GM12878 (cell line): ENCODE measurements around the gene CENPQ. TPM values are rescaled to one million over a fixed set of nuclear protein-coding genes. Genes with fewer than 3 reads are reported as not detected.
"Not testable (repeated sequence)": the region's sequence is repeated elsewhere in the genome, so short reads cannot be mapped to it uniquely, and the experiment has no call there.

Experiments used
- ATAC-seq: fragments of 200-7000 bp; cut with Tn5 transposase; 3 replicates; pipeline ENCODE4 v1.9.1; 2020; ENCODE audit warnings: mild to moderate bottlenecking, moderate library complexity
- BruUV-seq: library from RNA; stranded (reverse); fragments of 400-500 nt; replicated peaks from 2 replicates; lab custom pipeline; 2021; lab: Mats Ljungman, UMichigan
- CTCF ChIA-PET: fragments of 300-600 bp; sonication (Branson Sonifier 250); formaldehyde crosslinking; extraction: SDS; loops from one replicate; lab custom pipeline; 2021; ENCODE audit warnings: inconsistent platforms; lab: Yijun Ruan, JAX
- POLR2A ChIA-PET: fragments of 350-600 bp; formaldehyde crosslinking; extraction: SDS; loops from one replicate; lab custom pipeline; 2021; ENCODE audit warnings: inconsistent platforms; lab: Charles Lee
- RAD21 ChIA-PET: fragments of 300-600 bp; sonication (Branson Sonifier 250); formaldehyde crosslinking; loops from one replicate; lab custom pipeline; 2023; ENCODE audit warnings: antibody characterized with exemption; ENCODE audit not compliant: unreplicated experiment; lab: Charles Lee
- SMC1A ChIA-PET: fragments of 300-600 bp; sonication (Branson Sonifier 250); formaldehyde crosslinking; loops from one replicate; lab custom pipeline; 2023; ENCODE audit not compliant: unreplicated experiment, uncharacterized antibody; lab: Charles Lee
- DNase-seq: peaks from one replicate; pipeline ENCODE4 v3.0.0-alpha.2; 2011; ENCODE audit warnings: low read depth, low spot score
- FAIRE-seq: peaks from 3 replicates; lab custom pipeline; 2011; peaks lifted over from hg19 to GRCh38; lab: Jason Lieb, UNC
- H2AFZ ChIP-seq: 2 replicates; pipeline ENCODE4 v1.6.0; 2011; ENCODE audit warnings: low read depth, low read length, control low read depth; ENCODE audit not compliant: control insufficient read depth
- H3K27ac ChIP-seq: 2 replicates; pipeline ENCODE4 v1.5.1; 2011; ENCODE audit warnings: control low read depth; ENCODE audit not compliant: control insufficient read depth, insufficient read depth
- H3K27me3 ChIP-seq, 2 experiments: replicated peaks in 1 of 2; 2 replicates each; pipeline versions ENCODE4 v1.6.0 to v1.6.1; 2011; ENCODE audit warnings: low read length in 1 of 2; ENCODE audit not compliant: control insufficient read depth in 2 of 2, insufficient read depth in 2 of 2
- H3K36me3 ChIP-seq, 2 experiments: 2 replicates each; pipeline ENCODE4 v1.5.1; 2011; ENCODE audit warnings: low read length in 1 of 2; ENCODE audit not compliant: control insufficient read depth in 2 of 2, insufficient read depth in 2 of 2
- H3K4me1 ChIP-seq: 2 replicates; pipeline ENCODE4 v1.6.1; 2011; ENCODE audit warnings: mild to moderate bottlenecking, low read length, moderate library complexity, mixed read lengths; ENCODE audit not compliant: control insufficient read depth, insufficient read depth
- H3K4me2 ChIP-seq: 2 replicates; pipeline ENCODE4 v1.6.0; 2011; ENCODE audit warnings: control low read depth; ENCODE audit not compliant: control insufficient read depth, insufficient read depth
- H3K4me3 ChIP-seq: fragments of 200-600 bp; sonication (generic); 2 replicates; pipeline ENCODE4 v1.5.1; 2016
- H3K79me2 ChIP-seq: 2 replicates; pipeline ENCODE4 v1.6.0; 2011; ENCODE audit warnings: low read length; ENCODE audit not compliant: control insufficient read depth, insufficient read depth
- H3K9ac ChIP-seq: 2 replicates; pipeline ENCODE4 v1.8.0; 2011; ENCODE audit warnings: low read length, control low read depth, mixed read lengths; ENCODE audit not compliant: control insufficient read depth, insufficient read depth
- H3K9me3 ChIP-seq: replicated peaks from 3 replicates; pipeline ENCODE4 v1.5.1; 2011; ENCODE audit warnings: mild to moderate bottlenecking, low read length; ENCODE audit not compliant: control insufficient read depth, insufficient read depth
- H4K20me1 ChIP-seq: 2 replicates; pipeline ENCODE4 v1.6.0; 2011; ENCODE audit not compliant: control insufficient read depth, insufficient read depth
- ATF7 ChIP-seq: fragments of 450-650 bp; IDR thresholded peaks from 2 replicates; pipeline ENCODE4 v1.6.1; 2016; ENCODE audit warnings: low read depth, mild to moderate bottlenecking
- BACH1 ChIP-seq: fragments of 450-650 bp; IDR thresholded peaks from 2 replicates; pipeline ENCODE4 v1.6.1; 2017; ENCODE audit warnings: mild to moderate bottlenecking, borderline replicate concordance
- CREM ChIP-seq: IDR thresholded peaks from 2 replicates; pipeline ENCODE4 v1.6.1; 2014; ENCODE audit warnings: antibody characterized with exemption, low read depth
- ETV6 ChIP-seq, 2 experiments: fragments of 450-650 bp in 1 of 2; IDR thresholded peaks in 1 of 2; conservative IDR thresholded peaks in 1 of 2; 2 replicates each; pipeline ENCODE4 v1.6.1; 2014; ENCODE audit warnings: antibody characterized with exemption in 1 of 2, borderline replicate concordance in 1 of 2, low read depth in 1 of 2, mild to moderate bottlenecking in 1 of 2, moderate library complexity in 1 of 2
- HDGF ChIP-seq: fragments of 450-650 bp; IDR thresholded peaks from 2 replicates; pipeline ENCODE4 v1.6.1; 2016; ENCODE audit warnings: antibody characterized with exemption
- IRF4 ChIP-seq: IDR thresholded peaks from 2 replicates; pipeline ENCODE4 v1.6.1; 2011; ENCODE audit warnings: low read depth, low read length
- KAT2A ChIP-seq: conservative IDR thresholded peaks from 2 replicates; pipeline ENCODE4 v1.6.1; 2011; ENCODE audit warnings: low read depth, low read length; ENCODE audit not compliant: control insufficient read depth
- MEF2A ChIP-seq: IDR thresholded peaks from 2 replicates; pipeline ENCODE4 v1.6.1; 2011; ENCODE audit warnings: low read depth, mild to moderate bottlenecking, low read length, moderate library complexity; ENCODE audit not compliant: insufficient read depth
- POLR2A ChIP-seq: IDR thresholded peaks from 2 replicates; pipeline ENCODE4 v1.6.1; 2011; ENCODE audit warnings: low read depth, mild to moderate bottlenecking, low read length
- SMAD5 ChIP-seq: IDR thresholded peaks from 2 replicates; pipeline ENCODE4 v1.6.1; 2016; ENCODE audit warnings: antibody characterized with exemption, low read depth
- SPI1 ChIP-seq: IDR thresholded peaks from 2 replicates; pipeline ENCODE4 v1.6.1; 2011; ENCODE audit warnings: low read depth, mild to moderate bottlenecking, low read length, moderate library complexity, borderline replicate concordance; ENCODE audit not compliant: insufficient read depth
- ZSCAN29 ChIP-seq: fragments of 450-650 bp; IDR thresholded peaks from 2 replicates; pipeline ENCODE4 v1.6.1; 2017; ENCODE audit warnings: mild to moderate bottlenecking, moderate library complexity
- WGBS: methylation state at CpG from one replicate; pipeline ENCODE4 v1.1.6; 2016; ENCODE audit warnings: low lambda C conversion rate; ENCODE audit not compliant: insufficient replicate concordance, insufficient coverage; ENCODE audit errors: missing lambda C conversion rate; 5-methylcytosine and 5-hydroxymethylcytosine counted together
- in situ Hi-C: fragments of 300-500 bp; cut with MboI; formaldehyde crosslinking; loops from 9 replicates; pipeline ENCODE4 v1.14.3; 2018; ENCODE audit warnings: mixed read lengths
- intact Hi-C: fragments of 100-400 bp; cut with micrococcal nuclease; formaldehyde crosslinking; loops from one replicate; pipeline ENCODE4 v1.14.2; 2022; ENCODE audit not compliant: unreplicated experiment
- polyA plus RNA-seq, 11 experiments: library from polyadenylated mRNA; depleted of rRNA in 4 of 11; unstranded in 6 of 11; stranded (reverse) in 5 of 11; fragments of >200 nt; fragmentation: Nextera tagmentation in 4 of 11; fragmentation: Illumina TruSeq in 1 of 11; extraction: Ambion mirVana in 4 of 11; extraction: Trizol in 1 of 11; gene quantifications; 1 replicate in 1 of 11; 2 replicates in 10 of 11; pipeline versions ENCODE4 v1.2.1 to v1.2.3, GENCODE V29; 2011 to 2016; ENCODE audit warnings: inconsistent platforms in 2 of 11, missing spikeins in 2 of 11, low read depth in 1 of 11
- total RNA-seq, 4 experiments: library from RNA; depleted of rRNA in 3 of 4; stranded (reverse); fragments of >200 nt in 3 of 4; fragmentation: Illumina TruSeq in 1 of 4; extraction: Trizol in 1 of 4; gene quantifications; 2 replicates each; pipeline versions ENCODE4 v1.2.1 to v1.2.3, GENCODE V29; 2013 to 2021
- TF ChIP-seq, protein P1 (sequence below): IDR thresholded peaks from 2 replicates; pipeline ENCODE4 v1.6.1; 2011; ENCODE audit warnings: borderline replicate concordance, low read depth, mild to moderate bottlenecking, moderate library complexity, low read length; ENCODE audit not compliant: insufficient read depth, poor library complexity, severe bottlenecking
- TF ChIP-seq, protein P2 (sequence below): fragments of 450-650 bp; IDR thresholded peaks from 2 replicates; pipeline ENCODE4 v1.6.1; 2014; ENCODE audit warnings: mild to moderate bottlenecking

Gene CENPQ
- total and polyA plus RNA-seq, 10 of the 15 experiments (the other 5 are each of a cell fraction or from before 2014, with no cell fraction given), result 7.4 to 34.2 (median 17.8) TPM

DNA sequence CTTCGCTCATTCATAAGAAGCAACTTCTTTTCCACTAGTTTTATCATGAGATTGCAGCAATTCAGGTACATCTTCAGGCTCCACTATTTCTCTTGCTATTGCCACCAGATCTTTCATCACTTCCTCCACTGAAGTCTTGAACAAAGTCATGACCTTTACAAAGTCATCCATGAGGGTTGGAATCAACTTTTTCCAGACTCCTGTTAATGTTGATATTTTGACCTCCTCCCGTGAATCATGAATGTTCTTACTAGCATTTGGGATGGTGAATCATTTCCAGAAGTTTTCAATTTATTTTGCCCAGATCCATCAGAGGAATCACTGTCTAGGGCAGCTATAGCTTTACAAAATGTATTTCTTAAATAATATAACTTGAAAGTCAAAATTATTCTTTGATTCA, 1.5 kb downstream of the CENPQ start (continued):
- TF ChIP-seq, protein P1, sequence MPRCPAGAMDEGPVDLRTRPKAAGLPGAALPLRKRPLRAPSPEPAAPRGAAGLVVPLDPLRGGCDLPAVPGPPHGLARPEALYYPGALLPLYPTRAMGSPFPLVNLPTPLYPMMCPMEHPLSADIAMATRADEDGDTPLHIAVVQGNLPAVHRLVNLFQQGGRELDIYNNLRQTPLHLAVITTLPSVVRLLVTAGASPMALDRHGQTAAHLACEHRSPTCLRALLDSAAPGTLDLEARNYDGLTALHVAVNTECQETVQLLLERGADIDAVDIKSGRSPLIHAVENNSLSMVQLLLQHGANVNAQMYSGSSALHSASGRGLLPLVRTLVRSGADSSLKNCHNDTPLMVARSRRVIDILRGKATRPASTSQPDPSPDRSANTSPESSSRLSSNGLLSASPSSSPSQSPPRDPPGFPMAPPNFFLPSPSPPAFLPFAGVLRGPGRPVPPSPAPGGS, result no peak
- no peak for TF ChIP-seq IRF4
- no peak for TF ChIP-seq ATF7
- no peak for TF ChIP-seq POLR2A
- TF ChIP-seq BACH1, result no peak
- TF ChIP-seq ETV6 (conservative IDR thresholded peaks at IDR 0.05 in 1 of 2, IDR thresholded peaks at IDR 0.05 in 1 of 2; ENCODE audit: borderline replicate concordance in 1 of 2, low read depth in 1 of 2), result no peak
- no peak for TF ChIP-seq ZSCAN29
- TF ChIP-seq KAT2A, result no peak
- TF ChIP-seq, protein P2, sequence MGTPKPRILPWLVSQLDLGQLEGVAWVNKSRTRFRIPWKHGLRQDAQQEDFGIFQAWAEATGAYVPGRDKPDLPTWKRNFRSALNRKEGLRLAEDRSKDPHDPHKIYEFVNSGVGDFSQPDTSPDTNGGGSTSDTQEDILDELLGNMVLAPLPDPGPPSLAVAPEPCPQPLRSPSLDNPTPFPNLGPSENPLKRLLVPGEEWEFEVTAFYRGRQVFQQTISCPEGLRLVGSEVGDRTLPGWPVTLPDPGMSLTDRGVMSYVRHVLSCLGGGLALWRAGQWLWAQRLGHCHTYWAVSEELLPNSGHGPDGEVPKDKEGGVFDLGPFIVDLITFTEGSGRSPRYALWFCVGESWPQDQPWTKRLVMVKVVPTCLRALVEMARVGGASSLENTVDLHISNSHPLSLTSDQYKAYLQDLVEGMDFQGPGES, result no peak
- TF ChIP-seq SMAD5, result no peak
- TF ChIP-seq CREM, result no peak

DNA sequence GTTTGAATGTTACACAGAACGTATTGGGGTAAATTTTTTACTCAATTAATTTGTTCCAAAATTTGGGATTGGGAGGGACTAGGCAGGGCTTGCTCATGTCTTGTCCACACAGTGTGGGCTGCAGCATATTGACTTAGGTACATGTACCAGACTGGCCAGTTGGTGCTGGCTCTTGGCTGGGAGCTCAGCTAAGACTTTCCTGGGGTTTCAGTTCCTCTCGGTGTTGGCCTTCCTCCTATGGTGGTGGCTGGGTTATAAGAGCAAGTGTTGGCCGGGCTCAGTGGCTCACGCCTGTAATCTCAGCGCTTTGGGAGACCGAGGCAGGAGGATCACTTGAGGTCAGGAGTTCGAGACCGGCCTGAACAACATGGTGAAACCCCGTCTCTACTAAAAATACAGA, 4.9 kb downstream of the CENPQ start:
- Histone ChIP-seq H3K4me2 (no peak overlapping the region), H3K36me3 (peaks cover 0 to 3% of the 10 kb centered on the region in 2 experiments; a peak in 1 of 4 replicates), H3K79me2 (peaks cover 29% of the 10 kb centered on the region), H3K27ac (no peak overlapping the region), H3K4me1 (peaks cover 4% of the 10 kb centered on the region; the same call in 1 of the 2 replicates), H3K9me3 (no peaks in the 10 kb centered on the region), H2AFZ (no peak overlapping the region)
- intact Hi-C loops, result no loop called here
- no TSS peak for BruUV-seq
- peak; percentile 64 for ATAC-seq
- TF ChIP-seq HDGF, result no peak
- no peak for TF ChIP-seq MEF2A
- peak; percentile 85 for TF ChIP-seq SPI1
- TF ChIP-seq, all 136 proteins: peak for 1
- ChIA-PET SMC1A (interaction anchor here (0.6 to 1.6 kb wide), 4 partner anchors 9 to 63 kb away, joined by 3 to 5 read pairs (median 4); no protein-coding TSS in a partner anchor), POLR2A (no interaction called here), RAD21 (no interaction called here), CTCF (interaction anchor here (1.3 to 2.2 kb wide), 3 partner anchors 10 to 15 kb away, joined by 3 to 6 read pairs (median 4); no protein-coding TSS in a partner anchor)
- no peak overlapping the region for H3K4me3 ChIP-seq
- 89% methylated on average over 9 of the region's 9 CpGs for WGBS
- DNase-seq (no peak), FAIRE-seq (no peak)
- no peak overlapping the region for H3K9ac ChIP-seq
- in situ Hi-C loops, result no loop called here
- no peaks in the 10 kb centered on the region for H3K27me3 ChIP-seq
- H4K20me1 ChIP-seq, result no peaks in the 10 kb centered on the region

DNA sequence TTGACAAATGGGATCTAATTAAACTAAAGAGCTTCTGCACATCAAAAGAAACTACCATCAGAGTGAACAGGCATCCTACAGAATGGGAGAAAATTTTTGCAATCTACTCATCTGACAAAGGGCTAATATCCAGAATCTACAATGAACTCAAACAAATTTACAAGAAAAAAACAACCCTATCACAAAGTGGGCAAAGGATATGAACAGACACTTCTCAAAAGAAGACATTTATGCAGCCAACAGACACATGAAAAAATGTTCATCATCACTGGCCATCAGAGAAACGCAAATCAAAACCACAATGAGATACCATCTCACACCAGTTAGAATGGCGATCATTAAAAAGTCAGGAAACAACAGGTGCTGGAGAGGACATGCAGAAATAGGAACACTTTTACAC, 13.4 kb downstream of the CENPQ start:
- SMC1A ChIA-PET, result not testable (repeated sequence)

More for the DNA sequence above, 13.4 kb downstream of the CENPQ start:
- H3K9ac ChIP-seq, H2AFZ ChIP-seq, H3K4me3 ChIP-seq, H3K27me3 ChIP-seq, in situ Hi-C loops, ATAC-seq, H4K20me1 ChIP-seq, BruUV-seq, POLR2A ChIA-PET, intact Hi-C loops, H3K79me2 ChIP-seq, DNase-seq, H3K27ac ChIP-seq, H3K9me3 ChIP-seq, FAIRE-seq, H3K36me3 ChIP-seq, CTCF ChIA-PET, RAD21 ChIA-PET, H3K4me1 ChIP-seq, H3K4me2 ChIP-seq: not testable (repeated sequence)
- WGBS, result 77% methylated on average over 2 of the region's 2 CpGs
